T-helper 17 cell (primary cell): ENCODE data around the gene FEM1A. TPM values are rescaled to one million over a fixed set of nuclear protein-coding genes. Genes with fewer than 3 reads are reported as not detected.
"Not testable (repeated sequence)": the region's sequence is repeated elsewhere in the genome, so short reads cannot be mapped to it uniquely, and the experiment has no call there.

ENCODE experiments used
- ATAC-seq: fragments of 150-1000 bp; cut with Tn5 transposase; 2 replicates; pipeline ENCODE4 v1.10.0; 2021; ENCODE audit warnings: mild to moderate bottlenecking, moderate library complexity
- DNase-seq, 3 donors: peaks; one replicate each; pipeline versions ENCODE4 v3.0.0 to v3.0.0-alpha.2; 2020 to 2021
- H3K9me3 ChIP-seq: one replicate; pipeline ENCODE4 v1.7.0; 2013; ENCODE audit warnings: low read length, mild to moderate bottlenecking; ENCODE audit not compliant: control insufficient read depth, poor library complexity, severe bottlenecking
- H3K27ac Mint-ChIP-seq: one replicate; pipeline ENCODE4 v1.8.0; 2022; ENCODE audit warnings: mild to moderate bottlenecking, moderate library complexity, mixed read lengths
- H3K27me3 Mint-ChIP-seq: one replicate; pipeline ENCODE4 v1.8.0; 2022; ENCODE audit warnings: mixed read lengths
- H3K36me3 Mint-ChIP-seq: one replicate; pipeline ENCODE4 v1.8.0; 2022; ENCODE audit warnings: low read depth, mixed read lengths
- H3K4me1 Mint-ChIP-seq: one replicate; pipeline ENCODE4 v1.8.0; 2022; ENCODE audit warnings: mild to moderate bottlenecking, mixed read lengths
- H3K4me3 Mint-ChIP-seq: one replicate; pipeline ENCODE4 v1.8.0; 2022; ENCODE audit warnings: mild to moderate bottlenecking, moderate library complexity, mixed read lengths
- total RNA-seq, 4 donors: library from RNA in 2 of 4; stranded (reverse) in 2 of 4; gene quantifications; one replicate each; pipeline ENCODE4 v1.2.3 and lab custom pipeline; 2022 to 2026

Gene FEM1A
- total RNA-seq, 2 donors from 2014 or later: 9.9 to 13.4 TPM

DNA sequence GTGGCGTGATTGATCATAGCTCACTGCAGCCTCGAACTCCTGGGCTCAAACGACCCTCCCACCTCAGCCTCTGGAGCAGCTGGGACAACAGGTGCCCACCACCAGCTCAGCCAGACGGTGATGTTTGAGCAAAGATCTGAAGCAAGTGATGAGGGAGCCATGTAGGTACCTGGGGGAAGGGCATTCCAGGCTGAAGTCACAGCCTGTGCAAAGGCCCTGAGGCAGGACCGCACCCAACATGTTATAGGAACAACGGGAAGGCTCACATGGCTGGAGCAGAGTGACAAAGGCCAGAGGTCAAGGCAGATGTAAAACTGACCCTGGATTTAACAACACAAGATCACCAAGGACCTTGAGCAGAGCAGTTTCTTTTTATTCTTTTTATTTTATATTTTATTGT is 14.8 kb downstream of the FEM1A start:
- DNase-seq (no peak), ATAC-seq (no peak)
- Mint-ChIP-seq H3K27me3 (no peaks in the 10 kb centered on the region), H3K4me1 (peaks cover 6% of the 10 kb centered on the region), H3K27ac (peak overlapping the region; percentile 43), H3K4me3 (no peak overlapping the region), H3K36me3 (no peaks in the 10 kb centered on the region)
- H3K9me3 ChIP-seq: no peaks in the 10 kb centered on the region

DNA sequence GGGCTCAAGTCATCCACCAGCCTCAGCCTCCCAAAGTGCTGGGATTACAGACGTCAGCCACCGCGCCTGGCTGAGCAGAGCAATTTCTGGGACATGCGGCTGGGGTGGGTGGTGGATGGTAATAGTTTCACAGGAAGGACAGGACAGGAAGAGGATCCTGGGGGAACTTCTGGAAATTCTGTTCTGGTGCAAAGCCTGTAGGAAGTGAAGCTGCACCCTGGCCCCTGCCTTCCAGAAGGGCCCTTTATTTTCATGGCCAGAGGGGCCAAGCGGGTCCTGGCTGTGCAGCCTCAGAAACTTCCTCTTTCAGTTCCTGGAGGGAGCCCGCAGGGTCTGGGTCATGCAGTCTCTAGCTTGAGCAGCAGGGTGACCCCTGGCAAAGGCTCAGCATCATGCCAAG is 15.7 kb downstream of the FEM1A start:
- DNase-seq: no peak
- no peaks in the 10 kb centered on the region for H3K36me3 Mint-ChIP-seq
- no peak for ATAC-seq

GRCh38 chr19:4811328-4812131 is 20.0 kb downstream of the FEM1A start:
- Mint-ChIP-seq H3K36me3 (no peaks in the 10 kb centered on the region), H3K27me3 (no peaks in the 10 kb centered on the region), H3K27ac (peak overlapping the region; percentile 21), H3K4me3 (peak overlapping the region; percentile 36), H3K4me1 (peaks cover 28% of the 10 kb centered on the region)
- ATAC-seq: peak; percentile 75
- DNase-seq: peak; percentile 72 to 95 (median 78)
- H3K9me3 ChIP-seq: no peaks in the 10 kb centered on the region

More for the DNA sequence above, 15.7 kb downstream of the FEM1A start:
- H3K9me3 ChIP-seq: no peaks in the 10 kb centered on the region
- Mint-ChIP-seq H3K27me3 (no peaks in the 10 kb centered on the region), H3K27ac (no peak overlapping the region), H3K4me1 (peaks cover 12% of the 10 kb centered on the region), H3K4me3 (no peak overlapping the region)

DNA sequence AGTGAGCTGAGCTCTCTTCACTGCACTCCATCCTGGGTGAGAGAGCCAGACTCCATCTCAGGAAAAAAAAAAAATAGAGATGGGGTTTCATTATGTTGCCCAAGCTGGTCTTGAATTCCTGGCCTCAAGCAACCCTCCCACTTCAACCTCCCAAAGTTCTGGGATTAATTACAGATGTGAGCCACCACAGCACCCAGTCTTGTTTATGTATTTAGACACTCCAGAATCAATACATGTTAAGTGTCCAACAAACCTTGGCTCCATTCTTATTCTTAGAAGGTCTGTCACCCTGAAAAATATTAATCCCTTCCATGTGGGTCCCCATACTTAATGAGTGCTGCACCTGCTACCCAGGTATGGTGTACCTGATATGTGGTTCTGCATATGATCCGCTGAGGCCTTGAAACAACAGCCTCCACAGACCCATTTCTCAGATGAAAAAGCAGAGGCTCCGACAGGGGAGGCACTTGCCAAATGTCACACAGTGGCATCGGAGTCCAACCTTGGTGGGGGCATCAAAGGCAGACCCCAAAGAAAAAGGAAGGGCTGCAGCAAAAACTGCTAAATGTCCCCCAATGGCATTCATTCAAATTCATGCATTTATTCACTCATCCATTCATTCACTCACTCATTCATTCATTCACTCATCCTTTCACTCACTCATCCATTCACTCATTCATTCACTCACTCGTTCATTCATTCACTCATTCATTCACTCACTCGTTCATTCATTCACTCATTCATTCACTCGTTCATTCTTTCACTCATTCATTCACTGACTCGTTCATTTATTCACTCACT is 23.3 kb downstream of the FEM1A start:
- peak overlapping the region; percentile 95 for H3K27ac Mint-ChIP-seq
- ATAC-seq: no peak
- H3K4me3 Mint-ChIP-seq: peak overlapping the region; percentile 78
- DNase-seq: no peak
- peaks cover 30% of the 10 kb centered on the region for H3K4me1 Mint-ChIP-seq
- H3K27me3 Mint-ChIP-seq: no peaks in the 10 kb centered on the region
- no peaks in the 10 kb centered on the region for H3K9me3 ChIP-seq
- H3K36me3 Mint-ChIP-seq: no peaks in the 10 kb centered on the region

- no peaks in the 10 kb centered on the region for H3K9me3 ChIP-seq
- Mint-ChIP-seq H3K36me3 (no peaks in the 10 kb centered on the region), H3K4me3 (peak overlapping the region; percentile 78), H3K27me3 (no peaks in the 10 kb centered on the region), H3K4me1 (peaks cover 30% of the 10 kb centered on the region), H3K27ac (peak overlapping the region; percentile 95)
- DNase-seq (peak; percentile 49 to 58 (median 50)), ATAC-seq (peak; percentile 86)
Measured at GRCh38 chr19:4815426-4816201, 24.1 kb downstream of the FEM1A start.

DNA sequence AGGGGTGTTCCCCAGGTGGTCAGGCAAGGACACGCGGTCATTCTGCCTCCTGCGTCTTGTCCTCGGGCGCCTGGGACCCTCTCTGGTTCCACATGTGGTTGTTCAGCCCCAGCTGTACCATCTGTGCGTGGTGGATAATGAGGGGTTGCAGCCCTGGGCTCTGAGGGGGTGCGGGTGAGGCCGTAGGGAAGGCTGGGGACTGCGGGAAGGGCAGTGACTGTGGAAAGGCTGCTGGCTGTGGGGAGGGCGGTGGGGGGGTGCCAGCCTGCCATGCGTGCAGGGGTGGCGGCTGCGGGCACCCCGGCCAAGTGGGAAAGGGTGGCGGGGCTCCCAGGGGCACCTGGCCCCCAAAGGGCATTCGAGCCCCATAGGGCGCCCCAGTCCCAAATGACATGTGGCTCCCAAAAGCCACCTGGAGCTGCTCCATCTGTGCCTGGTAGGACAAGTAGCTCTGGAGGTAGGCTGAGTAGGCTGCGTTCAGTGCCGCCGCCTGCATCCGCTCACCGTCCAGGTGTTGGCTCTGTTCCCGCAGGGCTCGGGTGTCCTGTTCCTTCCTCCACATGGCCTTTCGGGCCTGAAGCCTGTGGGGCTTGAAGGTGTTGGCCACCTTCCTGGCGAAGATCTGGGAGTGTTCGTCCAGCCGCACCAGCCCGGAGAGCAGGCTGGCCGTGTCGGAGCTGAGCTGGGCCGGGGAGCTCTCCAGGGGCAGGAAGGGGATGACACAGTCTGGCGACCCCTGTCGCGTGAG is 24.8 kb downstream of the FEM1A start:
- peaks cover 27% of the 10 kb centered on the region for H3K4me1 Mint-ChIP-seq
- no peak for ATAC-seq

GRCh38 chr19:4816950-4817278 is 25.4 kb downstream of the FEM1A start:
- Mint-ChIP-seq H3K27me3 (no peaks in the 10 kb centered on the region), H3K36me3 (no peaks in the 10 kb centered on the region), H3K4me1 (peaks cover 22% of the 10 kb centered on the region), H3K27ac (peak overlapping the region; percentile 76), H3K4me3 (no peak overlapping the region)
- no peaks in the 10 kb centered on the region for H3K9me3 ChIP-seq
- DNase-seq (no peak), ATAC-seq (no peak)

More for the DNA sequence above, 24.8 kb downstream of the FEM1A start:
- Mint-ChIP-seq H3K27me3 (no peaks in the 10 kb centered on the region), H3K36me3 (no peaks in the 10 kb centered on the region), H3K27ac (peak overlapping the region; percentile 95), H3K4me3 (no peak overlapping the region)
- DNase-seq: no peak
- no peaks in the 10 kb centered on the region for H3K9me3 ChIP-seq

GRCh38 chr19:4817467-4818277 is 26.1 kb downstream of the FEM1A start:
- DNase-seq (no peak), ATAC-seq (no peak)
- Mint-ChIP-seq H3K27ac (peak overlapping the region; percentile 76), H3K36me3 (no peaks in the 10 kb centered on the region), H3K27me3 (no peaks in the 10 kb centered on the region), H3K4me3 (no peak overlapping the region), H3K4me1 (peaks cover 20% of the 10 kb centered on the region)
- no peaks in the 10 kb centered on the region for H3K9me3 ChIP-seq

DNA sequence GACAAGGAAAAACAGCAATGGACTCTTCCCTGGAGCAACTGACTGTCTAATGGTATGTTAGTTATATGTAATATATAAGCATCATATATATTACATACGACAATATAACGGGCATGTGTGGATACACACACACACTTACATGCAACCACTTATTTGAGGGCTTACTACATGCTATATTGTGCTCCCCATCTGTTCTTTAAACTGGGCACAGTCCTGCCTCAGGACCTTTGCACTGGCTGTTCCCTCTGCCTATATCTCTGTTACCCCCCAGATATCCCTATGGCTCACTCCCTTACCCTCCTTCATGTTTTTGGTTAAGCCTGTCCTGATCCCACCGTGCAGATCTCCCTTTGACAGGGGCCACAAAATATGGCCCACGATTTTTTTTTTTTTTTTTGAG is 29.7 kb downstream of the FEM1A start:
- DNase-seq (no peak), ATAC-seq (no peak)
- Mint-ChIP-seq H3K4me3 (no peak overlapping the region), H3K4me1 (peaks cover 8% of the 10 kb centered on the region), H3K36me3 (no peaks in the 10 kb centered on the region), H3K27ac (no peak overlapping the region), H3K27me3 (no peaks in the 10 kb centered on the region)
- no peaks in the 10 kb centered on the region for H3K9me3 ChIP-seq

DNA sequence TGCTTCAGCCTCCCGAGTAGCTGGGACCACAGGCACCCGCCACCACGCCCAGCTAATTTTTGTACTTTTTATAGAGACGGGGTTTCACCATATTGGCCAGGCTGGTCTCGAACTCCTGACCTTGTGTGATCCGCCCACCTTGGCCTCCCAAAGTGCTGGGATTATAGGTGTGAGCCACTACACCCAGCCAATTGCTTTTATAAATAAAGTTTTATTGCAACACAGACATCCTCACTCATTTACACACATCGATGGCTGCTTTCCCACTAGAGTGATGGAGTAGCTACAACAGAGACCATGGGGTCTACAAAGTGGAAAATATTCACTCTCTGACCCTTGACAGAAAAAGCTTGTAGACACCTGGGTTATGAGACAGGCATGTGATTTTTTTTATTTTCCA is 30.8 kb downstream of the FEM1A start:
- not testable (repeated sequence) for H3K36me3 Mint-ChIP-seq, H3K27me3 Mint-ChIP-seq, DNase-seq, H3K9me3 ChIP-seq, H3K4me1 Mint-ChIP-seq, H3K4me3 Mint-ChIP-seq, H3K27ac Mint-ChIP-seq, ATAC-seq

DNA sequence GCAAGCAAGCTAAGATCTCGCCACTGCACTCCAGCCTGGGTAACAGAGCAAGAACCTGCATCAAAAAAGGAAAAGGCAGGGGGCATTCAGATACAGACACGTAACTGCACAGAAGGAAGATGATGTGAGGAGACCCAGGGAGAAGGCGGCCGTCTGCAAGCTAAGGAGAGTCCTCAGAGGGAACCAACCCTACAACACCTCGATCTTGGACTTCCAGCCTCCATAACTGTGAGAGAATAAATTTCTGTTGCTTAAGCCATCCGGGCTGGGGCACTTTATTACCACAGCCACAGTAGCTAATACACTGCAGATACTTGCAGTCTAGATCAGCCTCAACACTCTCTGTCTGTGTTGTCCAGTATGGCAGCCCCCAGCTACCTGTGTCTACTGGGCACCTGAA is 32.0 kb downstream of the FEM1A start:
- Mint-ChIP-seq H3K27ac (peak overlapping the region; percentile 54), H3K4me3 (no peak overlapping the region), H3K27me3 (no peaks in the 10 kb centered on the region), H3K4me1 (peaks cover 4% of the 10 kb centered on the region), H3K36me3 (no peaks in the 10 kb centered on the region)
- ATAC-seq (no peak), DNase-seq (no peak)
- H3K9me3 ChIP-seq: no peaks in the 10 kb centered on the region
